ENCODE data around the gene AEBP1. TPM values are rescaled to one million over a fixed set of nuclear protein-coding genes. Genes with fewer than 3 reads are reported as not detected.
A peak's percentile ranks its signal among the peaks of the same experiment; 100 is the strongest.

AEBP1 gene
- total and polyA plus RNA-seq, 9 donors = 137 to 563 (median 283) TPM

- H3K27me3 ChIP-seq = no peaks in the 10 kb centered on the region
- DNase-seq = no peak
- WGBS, 3 donors = 18 to 24% (median 21%) methylated on average over 2 of the region's 2 CpGs
- H3K27ac ChIP-seq = peak overlapping the region in 1 of 2 donors; percentile 38
- no peaks in the 10 kb centered on the region for H3K36me3 ChIP-seq
- TF ChIP-seq CTCF (IDR thresholded peaks at IDR 0.05) (no peak), POLR2A (IDR thresholded peaks at IDR 0.05) (no peak), EP300 (IDR thresholded peaks at IDR 0.05) (no peak)
- no peak overlapping the region for H3K4me3 ChIP-seq
- H3K4me1 ChIP-seq (ENCODE audit: insufficient read depth) = peaks cover 18% of the 10 kb centered on the region
- intact Hi-C loops (cut with DNase I) = no loop called here
- no peaks in the 10 kb centered on the region for H3K9me3 ChIP-seq
Observed at GRCh38 chr7:44094883-44095592, 9.1 kb upstream of the AEBP1 start.

- no peak for DNase-seq
- intact Hi-C loops (cut with DNase I) = no loop called here
- no peaks in the 10 kb centered on the region for H3K27me3 ChIP-seq
- WGBS, 3 donors = 82 to 100% (median 92%) methylated on average over 3 of the region's 3 CpGs
- no peak for TF ChIP-seq POLR2A (IDR thresholded peaks at IDR 0.05)
- no peak for TF ChIP-seq CTCF (IDR thresholded peaks at IDR 0.05)
- no peak for TF ChIP-seq EP300 (IDR thresholded peaks at IDR 0.05)
- no peaks in the 10 kb centered on the region for H3K9me3 ChIP-seq
- no peaks in the 10 kb centered on the region for H3K36me3 ChIP-seq
- peak overlapping the region in 1 of 2 donors; percentile 38 for H3K27ac ChIP-seq
- peaks cover 13% of the 10 kb centered on the region for H3K4me1 ChIP-seq (ENCODE audit: insufficient read depth)
- no peak overlapping the region for H3K4me3 ChIP-seq
Observed at GRCh38 chr7:44095781-44096180, 8.4 kb upstream of the AEBP1 start.

- TF ChIP-seq EP300 (IDR thresholded peaks at IDR 0.05) = no peak
- TF ChIP-seq POLR2A (IDR thresholded peaks at IDR 0.05) = no peak
- no peak for TF ChIP-seq CTCF (IDR thresholded peaks at IDR 0.05)
- WGBS, 3 donors = 86 to 90% (median 87%) methylated on average over 8 of the region's 8 CpGs
- no peaks in the 10 kb centered on the region for H3K9me3 ChIP-seq
- no peak overlapping the region for H3K4me3 ChIP-seq
- H3K4me1 ChIP-seq (ENCODE audit: insufficient read depth) = peaks cover 15% of the 10 kb centered on the region
- no peaks in the 10 kb centered on the region for H3K36me3 ChIP-seq
- H3K27me3 ChIP-seq = no peaks in the 10 kb centered on the region
- DNase-seq = no peak
- intact Hi-C loops (cut with DNase I) = no loop called here
- H3K27ac ChIP-seq = no peak overlapping the region
Observed at GRCh38 chr7:44096326-44096881, 7.7 kb upstream of the AEBP1 start.

- TF ChIP-seq POLR2A (IDR thresholded peaks at IDR 0.05) (no peak), CTCF (IDR thresholded peaks at IDR 0.05) (no peak), EP300 (IDR thresholded peaks at IDR 0.05) (no peak)
- peaks cover 17% of the 10 kb centered on the region for H3K4me1 ChIP-seq (ENCODE audit: insufficient read depth)
- H3K27ac ChIP-seq = no peak overlapping the region
- no peak overlapping the region for H3K4me3 ChIP-seq
- intact Hi-C loops (cut with DNase I) = no loop called here
- WGBS, 3 donors = 79 to 83% (median 82%) methylated on average over 9 of the region's 9 CpGs
- DNase-seq = peak in 1 of 5 donors; percentile 23
- no peaks in the 10 kb centered on the region for H3K9me3 ChIP-seq
- H3K27me3 ChIP-seq = no peaks in the 10 kb centered on the region
- no peaks in the 10 kb centered on the region for H3K36me3 ChIP-seq
Observed at GRCh38 chr7:44097064-44097932, 6.8 kb upstream of the AEBP1 start.
